Posterior vena cava (tissue), 2 donors: ENCODE data around the gene UQCC2. TPM values are rescaled to one million over a fixed set of nuclear protein-coding genes. Genes with fewer than 3 reads are reported as not detected.
A peak's percentile ranks its signal among the peaks of the same experiment; 100 is the strongest.

ENCODE experiments used
- DNase-seq: peaks from one replicate; pipeline ENCODE4 v3.0.0-alpha.2; 2020; ENCODE audit warnings: low spot score
- intact Hi-C, 2 donors: fragments of 100-400 bp; cut with DNase I; formaldehyde crosslinking; loops; one replicate each; pipeline versions ENCODE4 v1.14.1 to v1.14.2; 2022 to 2023
- total RNA-seq, 2 donors: library from RNA; stranded (reverse); fragmentation: NEBNext Ultra II Directional; extraction: Animal tissue kit (Norgen Biotek cat#: 25700); gene quantifications; one replicate each; pipeline ENCODE4 v1.2.1, GENCODE V29; 2021
- donor health status: DM: yes; HTN: yes; CAD: no.
- donor health status: DM: yes; HTN: yes; CAD: no.

The UQCC2 gene
- total RNA-seq, 2 donors from 2014 or later, result 39.7 to 42.3 TPM

- intact Hi-C loops, result no loop called here
- no peak for DNase-seq
Observed at GRCh38 chr6:33745548-33745947, 34.0 kb upstream of the UQCC2 start.

- intact Hi-C loops, result no loop called here
Observed at GRCh38 chr6:33744895-33745546, 33.5 kb upstream of the UQCC2 start.

DNA sequence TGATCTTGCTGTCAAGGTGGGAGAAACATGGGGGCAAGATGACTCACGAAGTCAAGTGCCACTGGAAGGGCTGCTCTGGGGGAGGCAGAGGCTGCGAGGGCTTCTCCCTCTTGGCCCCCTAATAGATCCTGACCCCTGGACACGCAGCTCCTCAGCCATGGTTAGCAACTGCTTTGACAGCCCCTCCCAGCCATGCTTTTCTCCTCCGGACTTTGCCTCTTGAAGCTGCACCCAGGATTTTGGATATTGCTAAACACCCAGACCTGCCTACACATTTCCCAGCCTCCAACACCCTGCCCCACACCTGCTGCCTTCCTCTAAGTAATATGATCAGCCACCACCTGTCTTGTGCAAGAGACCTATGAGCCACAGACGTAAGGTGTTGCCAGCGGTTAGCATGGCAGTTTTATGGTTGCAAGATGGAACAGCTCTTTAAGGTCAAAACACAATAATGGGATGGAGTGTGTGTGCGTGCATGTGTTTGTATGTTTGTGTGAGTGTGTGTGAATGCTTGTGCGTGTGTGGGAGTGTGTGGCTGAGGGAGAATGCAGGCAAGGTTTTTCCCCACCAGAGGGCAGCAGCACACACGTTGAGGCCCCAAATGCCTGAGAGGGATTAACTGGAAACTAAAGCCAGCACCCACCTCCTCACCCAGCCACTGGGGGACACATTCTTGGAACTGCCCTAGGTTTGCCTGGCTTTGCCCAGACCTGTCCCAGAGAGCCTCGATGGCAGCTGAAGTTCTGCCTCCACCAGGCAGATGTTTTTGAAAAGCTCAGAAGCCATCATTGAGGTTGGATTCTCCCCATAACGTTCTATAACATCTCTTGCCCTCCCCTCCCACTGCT lies 32.7 kb upstream of the UQCC2 start:
- intact Hi-C loops, result no loop called here

More at GRCh38 chr6:33744895-33745546, 33.5 kb upstream of the UQCC2 start:
- no peak for DNase-seq

DNA sequence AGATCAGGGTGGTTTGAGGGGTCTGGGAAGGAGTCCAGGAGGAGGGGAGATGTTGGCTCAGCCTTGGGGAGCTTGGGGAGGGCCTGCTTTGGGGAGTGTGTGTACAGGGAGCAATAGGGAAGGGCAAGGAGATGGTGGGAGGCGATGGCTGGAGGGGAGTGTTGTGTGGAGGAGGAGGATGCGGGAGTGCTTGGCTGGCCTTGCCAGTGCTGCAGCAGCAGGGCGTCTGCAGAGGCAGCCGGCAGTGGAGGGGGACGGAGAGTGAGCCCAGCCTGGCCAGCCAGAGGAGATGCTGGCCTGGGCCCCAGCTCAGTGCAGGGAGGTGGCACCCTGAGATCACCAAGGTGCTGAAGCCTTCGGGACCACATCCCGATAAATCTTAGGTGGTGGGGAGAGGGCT lies 31.3 kb upstream of the UQCC2 start:
- no peak for DNase-seq
- intact Hi-C loops, result no loop called here

More for the DNA sequence above, 32.7 kb upstream of the UQCC2 start:
- peak; percentile 87 for DNase-seq

DNA sequence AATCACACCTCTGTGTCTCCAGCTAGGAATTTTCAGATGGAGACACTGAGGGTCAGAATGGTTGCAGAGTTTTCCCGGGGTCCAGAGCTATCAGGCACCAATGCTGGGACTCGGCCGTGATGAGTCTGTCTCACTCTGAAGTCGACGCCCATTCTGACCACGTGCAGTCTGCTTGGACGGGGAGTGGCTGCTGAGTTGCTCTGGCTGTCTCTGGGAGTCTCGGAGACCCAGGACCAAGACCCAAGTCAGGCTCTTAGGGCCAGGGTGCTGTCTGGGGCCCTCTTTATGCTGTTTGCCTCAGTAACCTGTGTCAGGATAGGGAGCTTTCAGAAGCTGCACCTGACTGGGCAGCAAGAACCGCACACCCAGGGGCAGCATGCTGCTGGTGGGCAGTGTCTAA lies 30.6 kb upstream of the UQCC2 start:
- intact Hi-C loops, result no loop called here
- no peak for DNase-seq

GRCh38 chr6:33740794-33741193 lies 29.3 kb upstream of the UQCC2 start:
- intact Hi-C loops, result no loop called here
- DNase-seq, result no peak

GRCh38 chr6:33740204-33740608 lies 28.7 kb upstream of the UQCC2 start:
- intact Hi-C loops, result no loop called here
- no peak for DNase-seq

GRCh38 chr6:33739571-33739970 lies 28.1 kb upstream of the UQCC2 start:
- DNase-seq, result no peak
- intact Hi-C loops, result no loop called here

- intact Hi-C loops, result no loop called here
- DNase-seq, result no peak
Observed at GRCh38 chr6:33738879-33739278, 27.4 kb upstream of the UQCC2 start.

DNA sequence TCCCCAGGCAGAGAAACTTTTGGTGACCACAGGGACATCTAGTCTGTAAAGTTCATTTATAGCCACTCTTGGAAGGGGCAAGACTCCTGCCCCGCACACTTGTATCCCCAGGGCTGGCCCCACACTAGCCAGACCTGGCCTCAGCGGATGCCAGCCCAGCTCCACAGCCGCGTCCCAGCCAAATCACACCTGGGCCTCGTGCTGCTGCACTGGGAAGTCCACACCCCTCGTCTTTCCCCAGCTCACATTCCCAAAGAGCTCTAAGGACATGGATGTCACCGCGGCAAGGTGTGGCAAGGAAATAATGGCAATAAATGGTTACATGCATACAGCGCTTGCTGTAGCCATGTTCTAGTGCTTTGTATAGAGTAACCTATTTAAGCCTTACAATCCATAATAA lies 26.7 kb upstream of the UQCC2 start:
- DNase-seq, result no peak
- intact Hi-C loops, result no loop called here

DNA sequence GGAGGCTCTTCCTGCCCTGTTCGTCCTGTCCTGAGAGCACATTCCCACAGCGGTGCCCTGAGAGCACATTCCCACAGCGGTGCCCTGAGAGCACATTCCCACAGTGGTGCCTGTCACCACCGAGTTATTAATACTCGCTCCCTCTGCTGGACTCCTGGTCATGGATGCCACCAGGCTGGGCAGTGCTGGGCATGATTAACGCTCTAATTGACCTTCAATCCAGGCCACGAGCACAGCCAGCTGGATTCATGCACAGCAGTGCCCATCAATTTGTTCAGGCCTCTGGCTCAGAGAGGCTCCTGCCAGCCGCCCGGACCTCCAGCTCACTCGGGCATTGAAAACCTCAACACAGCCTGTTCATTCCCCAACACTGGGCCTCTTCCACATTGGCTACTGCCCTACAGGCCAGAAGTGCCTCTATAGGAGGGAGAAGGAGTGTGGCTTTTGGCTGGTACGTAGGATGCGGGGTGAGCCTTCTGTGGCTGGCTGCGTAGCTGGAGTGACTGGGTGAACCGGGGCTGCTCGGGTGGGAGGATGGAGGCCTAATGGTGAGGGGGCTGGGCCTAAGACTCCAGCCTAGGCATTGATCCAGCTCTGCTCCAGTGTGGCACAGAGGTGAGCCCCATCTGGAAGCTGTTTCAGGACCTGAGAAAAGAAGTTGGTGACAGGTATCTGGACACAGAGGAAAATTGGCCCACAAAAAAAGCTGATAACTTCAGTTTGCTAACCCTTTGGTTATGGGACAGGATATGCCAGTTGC lies 25.9 kb upstream of the UQCC2 start:
- intact Hi-C loops, result no loop called here
- DNase-seq, result no peak

- intact Hi-C loops, result no loop called here
- DNase-seq, result no peak
Observed at GRCh38 chr6:33735216-33735615, 23.7 kb upstream of the UQCC2 start.

DNA sequence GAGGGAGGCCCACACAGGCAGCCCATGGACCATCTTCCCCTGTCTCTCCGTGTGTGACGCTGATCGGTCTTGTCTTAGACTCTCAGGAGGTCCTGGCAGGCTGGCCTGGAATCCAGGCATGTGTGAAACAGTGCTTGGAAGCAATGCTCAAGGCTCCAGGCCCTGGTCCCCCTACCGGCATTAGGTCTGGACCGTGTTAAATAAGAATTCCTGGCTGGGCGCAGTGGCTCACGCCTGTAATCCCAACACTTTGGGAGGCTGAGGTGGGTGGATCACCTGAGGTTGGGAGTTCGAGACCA lies 22.2 kb upstream of the UQCC2 start:
- no peak for DNase-seq
- intact Hi-C loops, result no loop called here

DNA sequence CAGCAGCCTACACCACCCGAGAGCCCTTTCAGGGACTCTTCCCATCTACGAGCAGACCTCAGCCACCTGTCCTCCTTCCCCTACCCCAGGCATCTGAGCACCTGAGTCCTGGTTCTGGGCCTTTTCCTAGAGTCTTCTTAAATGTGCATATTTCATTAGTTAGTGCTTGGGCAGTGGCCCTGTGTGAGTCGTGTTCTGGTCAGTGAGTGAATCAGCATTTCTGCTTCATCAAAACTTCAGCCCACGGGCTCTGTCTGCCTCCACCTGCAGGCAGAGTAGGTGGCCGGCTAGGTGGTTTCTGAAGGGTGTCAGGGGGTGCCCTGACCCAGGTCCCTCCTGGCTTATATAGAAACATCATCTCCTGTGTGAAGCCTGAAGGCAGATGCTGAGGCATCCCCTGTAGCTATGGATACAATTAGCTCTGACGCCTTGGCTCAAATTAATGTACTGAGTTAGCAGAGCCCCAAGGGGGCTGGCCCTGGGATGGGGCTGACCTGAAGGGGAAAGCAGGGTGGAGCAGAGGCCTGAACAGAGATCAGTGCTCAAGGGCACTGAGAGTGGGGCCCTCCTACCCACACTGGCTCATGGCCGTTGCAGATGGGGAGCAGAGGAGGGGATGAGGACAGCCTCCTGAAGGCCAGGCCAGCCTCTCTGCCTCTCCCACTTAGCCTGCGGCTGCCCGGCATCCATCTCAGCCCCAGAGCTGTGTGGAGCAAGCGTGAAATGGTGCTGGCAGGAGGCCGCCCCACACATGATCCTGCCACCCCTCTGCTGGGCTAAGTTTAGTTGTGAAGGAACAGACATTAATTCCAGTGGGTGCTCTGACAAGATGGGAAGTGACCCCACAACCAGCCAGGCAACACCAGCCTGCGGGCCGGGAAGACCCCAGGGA lies 21.6 kb upstream of the UQCC2 start:
- DNase-seq, result no peak
- intact Hi-C loops, result no loop called here

DNA sequence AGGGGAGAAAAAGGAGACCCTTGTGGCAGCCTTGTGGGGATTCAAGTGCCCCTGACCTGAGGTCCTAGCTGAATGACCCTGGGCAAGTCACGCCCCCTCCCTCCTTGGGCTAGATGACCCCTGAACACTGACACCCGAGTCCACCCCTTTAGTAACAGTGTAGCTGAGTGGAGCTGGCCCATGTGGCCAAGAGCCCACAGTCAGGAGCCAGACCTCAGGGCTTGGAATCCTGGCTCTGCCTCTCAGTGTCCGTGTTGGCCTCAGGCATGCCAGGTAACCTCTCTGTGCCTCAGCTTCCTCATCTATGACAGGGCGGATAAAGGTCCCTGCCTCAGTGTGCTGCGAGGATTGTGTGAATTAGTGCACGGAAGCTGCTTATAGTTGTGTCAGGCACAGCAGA lies 20.9 kb upstream of the UQCC2 start:
- no peak for DNase-seq
- intact Hi-C loops, result no loop called here

- DNase-seq, result no peak
- intact Hi-C loops, result no loop called here
Observed at GRCh38 chr6:33731751-33732282, 20.3 kb upstream of the UQCC2 start.

GRCh38 chr6:33731035-33731434 lies 19.5 kb upstream of the UQCC2 start:
- no peak for DNase-seq
- intact Hi-C loops, result no loop called here

- DNase-seq, result no peak
- intact Hi-C loops, result no loop called here
Observed at GRCh38 chr6:33730611-33731010, 19.1 kb upstream of the UQCC2 start.

DNA sequence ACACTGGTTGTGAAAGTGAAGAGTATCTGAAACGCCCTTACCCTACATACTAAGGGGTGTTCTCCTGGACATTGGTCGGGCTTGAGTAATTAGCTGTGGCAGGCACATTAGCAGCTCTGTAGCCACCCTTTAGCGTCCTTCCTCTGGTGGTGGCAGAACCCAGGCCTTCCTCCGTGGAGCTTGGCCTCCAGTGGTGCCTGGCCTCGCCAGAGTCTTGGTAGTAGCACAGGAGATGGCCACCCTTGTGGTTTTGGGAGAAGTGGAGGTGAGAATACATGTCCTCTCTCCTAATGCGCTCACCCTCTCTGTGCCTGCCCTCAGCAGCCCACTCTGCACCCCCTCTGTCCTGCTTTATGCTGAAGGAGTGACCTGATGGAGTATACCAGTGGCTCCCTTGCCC lies 17.6 kb upstream of the UQCC2 start:
- no peak for DNase-seq
- intact Hi-C loops, result no loop called here
